ENCODE measurements around the gene PGR. TPM values are rescaled to one million over a fixed set of nuclear protein-coding genes. Genes with fewer than 3 reads are reported as not detected.

The PGR gene
- polyA plus RNA-seq, 1 of the 3 experiments (the other 2 are of a cell fraction), result not detected

DNA sequence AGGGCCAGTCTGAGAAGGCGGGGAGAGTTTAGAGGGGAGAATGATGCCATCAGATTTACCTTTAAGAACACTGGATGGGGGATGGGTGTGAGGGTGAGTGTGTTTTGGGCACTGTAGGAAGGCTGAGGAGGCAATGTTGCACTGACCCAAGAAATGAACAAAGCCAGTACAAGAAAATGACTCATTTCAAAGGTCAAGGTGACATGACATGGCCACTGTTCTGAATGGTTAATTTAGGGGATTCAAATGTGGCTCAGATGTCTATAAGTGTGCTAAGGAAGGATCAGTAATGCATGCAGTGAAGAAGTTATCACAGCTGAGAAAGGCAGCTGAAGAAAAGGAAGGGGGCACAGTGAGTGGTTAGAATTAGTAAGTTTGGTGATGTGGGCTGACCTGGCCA, 129.9 kb downstream of the PGR start:
- DNase-seq, result no peak
- POLR2A ChIA-PET, result no interaction called here
- 4% methylated on average over 1 of the region's 1 CpG for WGBS (ENCODE audit: low lambda C conversion rate)

DNA sequence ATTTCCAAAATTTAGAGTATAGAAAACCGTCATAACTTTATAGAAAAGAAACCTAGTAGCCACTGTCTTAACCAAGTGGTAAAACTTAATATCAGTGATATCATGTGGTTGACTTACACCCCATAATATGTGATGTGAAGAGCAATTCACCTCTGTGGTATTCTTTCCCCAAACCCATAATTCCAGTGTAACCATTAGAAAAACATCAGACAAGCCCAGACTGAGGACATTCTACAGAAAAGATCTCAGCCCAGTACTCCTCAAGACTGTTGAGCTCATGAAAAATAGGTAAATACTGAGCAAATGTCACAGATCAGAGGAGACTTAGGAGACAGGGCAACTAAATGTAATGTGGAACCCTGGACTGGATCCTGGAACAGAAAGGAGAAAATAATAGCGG, 134.6 kb downstream of the PGR start:
- H3K9ac ChIP-seq, result no peak overlapping the region
- no peaks in the 10 kb centered on the region for H3K27me3 ChIP-seq (ENCODE audit: insufficient read depth)
- CTCF ChIA-PET, result no interaction called here
- 38% methylated on average over 2 of the region's 2 CpGs for WGBS (ENCODE audit: low lambda C conversion rate)
- no peak for TF ChIP-seq SMC3 (IDR thresholded peaks at IDR 0.05; ENCODE audit: low read depth, low read length)
- TF ChIP-seq MEF2A (IDR thresholded peaks at IDR 0.05; ENCODE audit: borderline replicate concordance, low read depth), result no peak
- no peak for TF ChIP-seq NFIC (IDR thresholded peaks at IDR 0.05; ENCODE audit: borderline replicate concordance)
- TF ChIP-seq FOXJ3 (CRISPR knock-in tag; IDR thresholded peaks at IDR 0.05), result no peak
- POLR2A ChIA-PET, result no interaction called here
- no peaks in the 10 kb centered on the region for H3K9me3 ChIP-seq
- H3K79me2 ChIP-seq (ENCODE audit: insufficient read depth), result no peaks in the 10 kb centered on the region
- H3K27ac ChIP-seq (ENCODE audit: low read depth in 2 of 2, low read length in 1 of 2), result no peak overlapping the region
- no peaks in the 10 kb centered on the region for H3K36me3 ChIP-seq (replicated peaks in 1 of 2; ENCODE audit: control insufficient read depth in 1 of 2, insufficient read depth in 2 of 2, low read length in 1 of 2)
- H3F3A ChIP-seq (replicated peaks; ENCODE audit: insufficient read depth), result no peaks in the 10 kb centered on the region
- H2AFZ ChIP-seq (ENCODE audit: low read depth), result no peak overlapping the region
- no peaks in the 10 kb centered on the region for H3K9me2 ChIP-seq
- no peaks in the 10 kb centered on the region for H4K20me1 ChIP-seq (ENCODE audit: insufficient read depth)
- H3K4me2 ChIP-seq, result no peak overlapping the region
- H3K4me1 ChIP-seq (ENCODE audit: control insufficient read depth in 1 of 2, insufficient read depth in 2 of 2, low read depth in 1 of 2, low read length in 1 of 2), result no peaks in the 10 kb centered on the region
- DNase-seq, result no peak
- no peak overlapping the region for H3K4me3 ChIP-seq (ENCODE audit: low read depth in 2 of 2, low read length in 1 of 2)

More for the DNA sequence above, 129.9 kb downstream of the PGR start:
- H3K4me2 ChIP-seq, result no peak overlapping the region
- no peak overlapping the region for H3K9ac ChIP-seq
- H3K4me1 ChIP-seq (ENCODE audit: control insufficient read depth in 1 of 2, insufficient read depth in 2 of 2, low read depth in 1 of 2, low read length in 1 of 2), result no peaks in the 10 kb centered on the region
- TF ChIP-seq, protein P1, sequence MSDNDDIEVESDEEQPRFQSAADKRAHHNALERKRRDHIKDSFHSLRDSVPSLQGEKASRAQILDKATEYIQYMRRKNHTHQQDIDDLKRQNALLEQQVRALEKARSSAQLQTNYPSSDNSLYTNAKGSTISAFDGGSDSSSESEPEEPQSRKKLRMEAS (IDR thresholded peaks at IDR 0.05; ENCODE audit: low read depth), result no peak
- no peak for TF ChIP-seq NFIC (IDR thresholded peaks at IDR 0.05; ENCODE audit: borderline replicate concordance)
- TF ChIP-seq NRF1 (IDR thresholded peaks at IDR 0.05; ENCODE audit: low read depth, low read length), result no peak
- TF ChIP-seq, protein P2, sequence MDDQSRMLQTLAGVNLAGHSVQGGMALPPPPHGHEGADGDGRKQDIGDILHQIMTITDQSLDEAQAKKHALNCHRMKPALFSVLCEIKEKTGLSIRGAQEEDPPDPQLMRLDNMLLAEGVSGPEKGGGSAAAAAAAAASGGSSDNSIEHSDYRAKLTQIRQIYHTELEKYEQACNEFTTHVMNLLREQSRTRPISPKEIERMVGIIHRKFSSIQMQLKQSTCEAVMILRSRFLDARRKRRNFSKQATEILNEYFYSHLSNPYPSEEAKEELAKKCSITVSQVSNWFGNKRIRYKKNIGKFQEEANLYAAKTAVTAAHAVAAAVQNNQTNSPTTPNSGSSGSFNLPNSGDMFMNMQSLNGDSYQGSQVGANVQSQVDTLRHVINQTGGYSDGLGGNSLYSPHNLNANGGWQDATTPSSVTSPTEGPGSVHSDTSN (IDR thresholded peaks at IDR 0.05), result no peak
- no peak for TF ChIP-seq TAF1 (IDR thresholded peaks at IDR 0.05; ENCODE audit: borderline replicate concordance, low read depth, low read length)
- no peak for TF ChIP-seq RCOR1 (IDR thresholded peaks at IDR 0.05; ENCODE audit: low read length)
- no peak for TF ChIP-seq POLR2AphosphoS5 (IDR thresholded peaks at IDR 0.05; ENCODE audit: low read depth, low read length)
- TF ChIP-seq RFX5 (IDR thresholded peaks at IDR 0.05; ENCODE audit: low read length), result no peak
- TF ChIP-seq SMC3 (IDR thresholded peaks at IDR 0.05; ENCODE audit: low read depth, low read length), result no peak
- no peak for TF ChIP-seq MXI1 (IDR thresholded peaks at IDR 0.05; ENCODE audit: low read depth, low read length)
- TF ChIP-seq, protein P3, sequence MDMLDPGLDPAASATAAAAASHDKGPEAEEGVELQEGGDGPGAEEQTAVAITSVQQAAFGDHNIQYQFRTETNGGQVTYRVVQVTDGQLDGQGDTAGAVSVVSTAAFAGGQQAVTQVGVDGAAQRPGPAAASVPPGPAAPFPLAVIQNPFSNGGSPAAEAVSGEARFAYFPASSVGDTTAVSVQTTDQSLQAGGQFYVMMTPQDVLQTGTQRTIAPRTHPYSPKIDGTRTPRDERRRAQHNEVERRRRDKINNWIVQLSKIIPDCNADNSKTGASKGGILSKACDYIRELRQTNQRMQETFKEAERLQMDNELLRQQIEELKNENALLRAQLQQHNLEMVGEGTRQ (IDR thresholded peaks at IDR 0.05; ENCODE audit: borderline replicate concordance, low read depth, low read length), result no peak
- TF ChIP-seq FOSL2 (IDR thresholded peaks at IDR 0.05; ENCODE audit: borderline replicate concordance, low read depth), result no peak
- TF ChIP-seq, protein P4, sequence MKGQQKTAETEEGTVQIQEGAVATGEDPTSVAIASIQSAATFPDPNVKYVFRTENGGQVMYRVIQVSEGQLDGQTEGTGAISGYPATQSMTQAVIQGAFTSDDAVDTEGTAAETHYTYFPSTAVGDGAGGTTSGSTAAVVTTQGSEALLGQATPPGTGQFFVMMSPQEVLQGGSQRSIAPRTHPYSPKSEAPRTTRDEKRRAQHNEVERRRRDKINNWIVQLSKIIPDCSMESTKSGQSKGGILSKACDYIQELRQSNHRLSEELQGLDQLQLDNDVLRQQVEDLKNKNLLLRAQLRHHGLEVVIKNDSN (IDR thresholded peaks at IDR 0.05; ENCODE audit: borderline replicate concordance, low read depth), result no peak
- TF ChIP-seq ELF1 (IDR thresholded peaks at IDR 0.05), result no peak
- no peak for TF ChIP-seq EZH2phosphoT487 (IDR thresholded peaks at IDR 0.05; ENCODE audit: borderline replicate concordance, low read depth)
- TF ChIP-seq CHD2 (IDR thresholded peaks at IDR 0.05; ENCODE audit: low read length, partially characterized antibody), result no peak
- no peak overlapping the region for H3K27ac ChIP-seq (ENCODE audit: low read depth in 2 of 2, low read length in 1 of 2)
- CTCF ChIA-PET, result no interaction called here
- no peaks in the 10 kb centered on the region for H3K36me3 ChIP-seq (replicated peaks in 1 of 2; ENCODE audit: control insufficient read depth in 1 of 2, insufficient read depth in 2 of 2, low read length in 1 of 2)
- H3K9me3 ChIP-seq, result no peaks in the 10 kb centered on the region; the same call in 1 of the 2 replicates
- no peaks in the 10 kb centered on the region for H3F3A ChIP-seq (replicated peaks; ENCODE audit: insufficient read depth)
- no peaks in the 10 kb centered on the region for H4K20me1 ChIP-seq (ENCODE audit: insufficient read depth)
- H3K9me2 ChIP-seq, result no peaks in the 10 kb centered on the region
- H3K27me3 ChIP-seq (ENCODE audit: insufficient read depth), result peaks cover 13% of the 10 kb centered on the region; the same call in 1 of the 2 replicates
- no peak overlapping the region for H3K4me3 ChIP-seq (ENCODE audit: low read depth in 2 of 2, low read length in 1 of 2)
- no peak overlapping the region for H2AFZ ChIP-seq (ENCODE audit: low read depth)
- H3K79me2 ChIP-seq (ENCODE audit: insufficient read depth), result no peaks in the 10 kb centered on the region

All from SK-N-SH (cell line).